SK-N-MC (cell line): Measurements from ENCODE around the gene EFCAB11.

Experiments used
- DNase-seq: peaks from one replicate; pipeline ENCODE4 v3.0.0-alpha.2; 2011; ENCODE audit warnings: low read depth, low spot score
- H3K27ac ChIP-seq: fragments of 200-600 bp; sonication (generic); 2 replicates; pipeline ENCODE4 v1.5.1; 2016; ENCODE audit warnings: mixed run types
- H3K36me3 ChIP-seq: fragments of 200-600 bp; sonication (generic); 2 replicates; pipeline ENCODE4 v1.6.1; 2017; ENCODE audit warnings: antibody characterized with exemption, low read length, mixed read lengths; ENCODE audit not compliant: insufficient read depth
- H3K4me3 ChIP-seq: fragments of 200-600 bp; sonication (generic); 2 replicates; pipeline ENCODE4 v1.5.1; 2016
- H3K9ac ChIP-seq: fragments of 200-600 bp; sonication (generic); 2 replicates; pipeline ENCODE4 v1.8.0; 2017; ENCODE audit warnings: mixed run types, mixed read lengths; ENCODE audit not compliant: insufficient read length
- H3K9me3 ChIP-seq: fragments of 200-600 bp; sonication (generic); 2 replicates; pipeline ENCODE4 v1.6.1; 2017; ENCODE audit warnings: low read depth, mild to moderate bottlenecking, antibody characterized with exemption, low read length, moderate library complexity, mixed read lengths
- EZH2 ChIP-seq: fragments of 200-600 bp; sonication (generic); IDR thresholded peaks from one replicate; pipeline ENCODE4 v1.6.1; 2017; ENCODE audit warnings: antibody characterized with exemption
- FOXP2 ChIP-seq: optimal IDR thresholded peaks from 2 replicates; pipeline ENCODE3; 2011; ENCODE audit warnings: mild to moderate bottlenecking, moderate library complexity; ENCODE audit not compliant: insufficient read depth; ENCODE audit errors: extremely low read length, control extremely low read depth
- POLR2AphosphoS5 ChIP-seq: IDR thresholded peaks from 2 replicates; pipeline ENCODE4 v1.6.1; 2012; ENCODE audit warnings: mild to moderate bottlenecking, low read depth, low read length, borderline replicate concordance

Gene EFCAB11

DNA sequence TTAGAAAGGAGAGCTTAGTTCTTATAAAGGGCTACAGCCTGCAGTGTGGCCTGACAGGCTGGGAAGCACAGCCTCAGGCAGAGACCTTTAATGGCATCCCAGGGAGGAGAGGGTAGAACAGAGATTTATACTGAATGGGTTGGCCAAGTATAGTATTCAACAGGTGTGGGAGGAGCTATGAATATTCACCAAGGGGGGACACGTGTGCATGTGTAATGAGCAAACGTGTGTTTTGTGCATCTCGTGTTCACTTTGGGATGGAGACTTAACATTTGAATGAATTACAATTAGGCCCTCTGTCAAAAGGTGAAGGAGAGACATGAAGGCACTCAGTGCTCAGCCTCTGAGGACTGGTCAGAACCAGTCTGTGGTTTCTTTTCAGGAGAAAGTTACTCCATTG is 6.4 kb upstream of the EFCAB11 start:
- no peaks in the 10 kb centered on the region for H3K9me3 ChIP-seq
- no peak for DNase-seq
- no peak overlapping the region for H3K4me3 ChIP-seq
- H3K36me3 ChIP-seq, result peaks cover 51% of the 10 kb centered on the region
- TF ChIP-seq FOXP2 (no peak), POLR2AphosphoS5 (no peak), EZH2 (no peak)
- H3K27ac ChIP-seq, result no peak overlapping the region
- H3K9ac ChIP-seq, result no peak overlapping the region

DNA sequence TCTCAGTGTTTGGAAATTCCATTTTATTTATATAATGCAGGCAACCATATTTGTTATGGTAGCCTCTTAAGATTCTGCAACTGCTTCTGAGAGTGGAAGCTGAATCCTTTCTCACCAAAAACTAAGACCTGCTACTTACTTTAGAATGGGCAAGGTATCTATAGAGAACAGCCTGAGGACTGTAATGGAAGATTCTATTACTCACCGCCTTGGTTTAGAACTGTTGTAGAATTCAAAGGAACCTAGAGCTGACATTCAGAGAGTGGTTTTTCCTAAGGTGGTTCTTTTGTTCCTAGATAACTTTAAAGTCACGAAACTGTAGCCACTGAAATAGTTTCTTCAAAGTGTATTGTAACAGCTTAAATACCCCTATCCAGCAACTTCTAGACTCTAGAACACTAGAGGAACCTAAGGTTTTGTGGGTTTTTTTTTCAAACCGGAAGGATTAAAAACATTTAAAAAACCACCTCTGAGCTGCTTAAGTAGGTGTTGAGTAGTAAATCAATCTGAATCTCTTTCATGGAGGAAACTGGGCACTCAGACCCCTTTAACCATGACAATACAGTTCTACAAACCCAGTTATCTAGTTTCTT is 5.4 kb upstream of the EFCAB11 start:
- Histone ChIP-seq H3K9ac (no peak overlapping the region), H3K4me3 (no peak overlapping the region), H3K9me3 (no peaks in the 10 kb centered on the region), H3K27ac (no peak overlapping the region), H3K36me3 (peaks cover 45% of the 10 kb centered on the region)
- no peak for DNase-seq
- no peak for TF ChIP-seq EZH2
- no peak for TF ChIP-seq FOXP2
- no peak for TF ChIP-seq POLR2AphosphoS5

DNA sequence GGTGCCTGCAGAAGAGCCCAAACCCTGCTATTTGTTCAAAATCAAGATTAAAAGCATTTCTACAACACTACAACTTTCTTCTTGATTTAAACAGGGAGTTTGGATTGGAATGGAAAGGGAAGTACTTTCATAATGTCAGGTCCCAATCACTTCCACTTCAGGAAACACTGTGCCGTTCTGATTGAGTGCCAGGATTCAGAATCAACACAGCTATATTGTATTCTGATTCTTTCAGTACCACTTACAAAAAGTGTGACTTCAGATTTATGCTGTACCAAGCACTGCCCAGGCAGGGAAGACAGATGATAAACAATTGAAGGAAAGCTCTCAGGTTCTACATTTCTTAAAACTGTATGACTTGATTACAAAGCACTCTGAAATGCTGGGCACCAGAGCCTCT is 4.4 kb upstream of the EFCAB11 start:
- peaks cover 39% of the 10 kb centered on the region for H3K36me3 ChIP-seq

DNA sequence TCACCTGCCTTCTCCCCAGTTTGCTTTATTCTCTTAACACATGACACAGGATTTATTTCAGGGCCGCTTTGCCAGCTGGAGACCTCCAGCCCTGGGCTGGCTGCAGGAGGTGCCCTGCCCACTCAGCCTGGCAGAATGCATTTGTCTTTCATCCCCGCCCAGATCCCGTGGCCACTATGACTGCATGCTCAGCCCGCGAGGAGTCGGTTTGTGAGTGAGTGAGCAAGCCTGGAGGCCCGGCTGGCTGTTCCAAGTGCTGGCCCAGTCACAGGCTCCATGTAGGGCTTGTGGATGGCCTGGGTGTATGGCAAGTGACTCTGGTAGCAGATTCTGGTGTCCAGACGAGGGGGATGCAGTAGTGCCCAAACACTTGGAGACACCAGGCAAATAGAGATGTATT is 3.3 kb upstream of the EFCAB11 start:
- DNase-seq, result no peak
- no peak overlapping the region for H3K9ac ChIP-seq
- H3K36me3 ChIP-seq, result peaks cover 27% of the 10 kb centered on the region
- no peak for TF ChIP-seq FOXP2
- no peak for TF ChIP-seq POLR2AphosphoS5
- no peak for TF ChIP-seq EZH2
- H3K27ac ChIP-seq, result no peak overlapping the region
- no peaks in the 10 kb centered on the region for H3K9me3 ChIP-seq
- no peak overlapping the region for H3K4me3 ChIP-seq

More for the DNA sequence above, 4.4 kb upstream of the EFCAB11 start:
- DNase-seq, result no peak
- H3K9me3 ChIP-seq, result no peaks in the 10 kb centered on the region
- no peak overlapping the region for H3K27ac ChIP-seq
- no peak for TF ChIP-seq POLR2AphosphoS5
- H3K4me3 ChIP-seq, result no peak overlapping the region
- no peak overlapping the region for H3K9ac ChIP-seq

DNA sequence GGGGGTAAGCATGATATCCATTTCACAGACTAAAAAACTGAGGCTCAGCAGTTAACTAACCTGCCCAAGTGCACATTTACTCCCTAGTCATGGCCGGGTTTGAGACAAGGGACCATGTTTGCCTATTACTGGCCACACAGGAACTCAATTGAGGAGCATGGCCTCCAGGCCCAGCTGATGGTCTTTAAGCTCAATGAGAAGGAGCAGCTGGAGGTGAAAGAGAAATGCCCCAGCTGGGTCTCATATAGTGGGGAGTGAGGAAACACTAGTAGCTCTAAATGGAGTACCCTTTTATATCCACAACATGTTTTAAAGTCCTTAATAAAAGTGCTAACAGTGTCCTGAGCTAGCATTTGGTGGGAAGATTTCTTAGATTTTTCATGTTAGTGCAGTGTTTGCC is 2.8 kb upstream of the EFCAB11 start:
- Histone ChIP-seq H3K9ac (peak overlapping the region; percentile 92), H3K4me3 (peak overlapping the region; percentile 98)

DNA sequence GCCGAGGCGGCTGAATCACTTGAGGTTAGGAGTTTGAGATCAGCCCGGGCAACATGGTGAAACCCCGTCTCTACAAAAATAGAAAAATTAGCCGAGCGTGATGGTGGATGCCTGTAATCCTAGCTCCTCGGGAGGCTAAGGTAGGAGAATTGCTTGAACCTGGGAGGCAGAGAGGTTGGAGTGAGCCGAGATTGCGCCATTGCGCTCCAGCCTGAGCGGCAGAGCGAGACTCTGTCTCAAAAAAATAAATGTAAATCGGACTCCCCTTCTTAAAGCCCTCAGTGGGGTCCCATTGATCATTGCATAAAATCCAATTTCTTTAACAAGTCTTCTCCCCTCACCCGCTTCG is 2.1 kb upstream of the EFCAB11 start:
- TF ChIP-seq EZH2 (no peak), POLR2AphosphoS5 (no peak), FOXP2 (no peak)
- H3K9ac ChIP-seq, result peak overlapping the region; percentile 92
- no peak overlapping the region for H3K27ac ChIP-seq
- H3K4me3 ChIP-seq, result peak overlapping the region; percentile 98
- H3K36me3 ChIP-seq, result peaks cover 19% of the 10 kb centered on the region
- DNase-seq, result no peak
- no peaks in the 10 kb centered on the region for H3K9me3 ChIP-seq

More for the DNA sequence above, 2.8 kb upstream of the EFCAB11 start:
- H3K36me3 ChIP-seq, result peaks cover 23% of the 10 kb centered on the region
- no peak overlapping the region for H3K27ac ChIP-seq
- H3K9me3 ChIP-seq, result no peaks in the 10 kb centered on the region
- DNase-seq, result no peak
- TF ChIP-seq FOXP2, result no peak
- no peak for TF ChIP-seq EZH2
- no peak for TF ChIP-seq POLR2AphosphoS5

DNA sequence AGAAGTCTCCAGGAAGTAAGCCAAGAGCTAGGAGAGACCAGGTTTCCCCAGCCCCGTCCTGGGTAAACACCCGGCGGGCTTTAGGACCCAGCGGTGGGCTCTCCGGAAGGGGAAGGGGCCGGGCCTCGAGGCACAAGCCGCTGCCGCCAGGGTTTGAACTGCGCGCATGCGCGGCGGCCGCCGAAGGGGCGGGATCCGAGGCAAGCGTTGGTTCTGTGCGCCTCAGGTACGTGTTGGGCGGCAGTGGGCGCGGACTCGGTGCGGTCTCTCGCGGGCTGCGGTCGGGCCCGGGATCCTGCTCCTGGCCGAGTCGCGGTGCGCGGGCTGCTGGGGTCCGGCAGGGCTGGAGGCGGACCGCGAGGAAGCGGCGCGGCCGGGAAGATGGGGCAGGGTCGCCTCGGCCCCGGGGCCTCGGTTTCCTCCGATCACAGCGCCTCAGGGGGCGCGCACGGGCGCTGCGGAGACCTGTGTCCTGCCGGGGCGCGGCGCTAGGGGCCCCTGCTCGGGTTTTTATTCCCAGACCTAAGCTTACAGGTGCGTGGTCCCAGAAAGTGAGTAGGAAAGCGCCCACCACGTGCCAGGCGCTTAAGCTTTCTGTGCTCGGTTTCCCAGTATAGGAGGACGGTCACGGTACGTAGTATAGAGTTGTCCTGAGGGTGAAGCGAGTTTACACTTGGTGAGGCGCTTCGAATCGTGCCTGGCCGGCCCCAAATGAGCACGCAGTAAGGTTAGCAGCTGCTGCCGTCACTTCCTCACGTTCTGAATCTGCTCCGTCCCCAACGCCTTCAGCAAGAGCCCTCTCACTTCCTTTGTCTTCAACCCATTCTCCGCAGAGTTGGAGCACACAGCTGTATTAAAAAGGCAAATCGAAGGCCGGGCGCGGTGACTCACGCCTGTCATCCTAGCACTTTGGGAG is 1.5 kb upstream of the EFCAB11 start, which contains the start of gene TDP1:
Gene TDP1 (plus strand): TSS at position 183 of the 916 bp plus-strand sequence. CDS start 7,188 bp downstream, outside the sequence.
- Histone ChIP-seq H3K27ac (peak within 1 kb of the TSS; percentile 37; the same call in 1 of the 2 replicates), H3K9me3 (no peaks in the 10 kb centered on the region), H3K9ac (peak within 1 kb of the TSS; percentile 92), H3K36me3 (peaks cover 19% of the 10 kb centered on the region), H3K4me3 (peak within 1 kb of the TSS; percentile 98)
- TF ChIP-seq POLR2AphosphoS5 (peak; percentile 95), FOXP2 (peak; percentile 56), EZH2 (no peak)
- DNase-seq, result peak; percentile 57

DNA sequence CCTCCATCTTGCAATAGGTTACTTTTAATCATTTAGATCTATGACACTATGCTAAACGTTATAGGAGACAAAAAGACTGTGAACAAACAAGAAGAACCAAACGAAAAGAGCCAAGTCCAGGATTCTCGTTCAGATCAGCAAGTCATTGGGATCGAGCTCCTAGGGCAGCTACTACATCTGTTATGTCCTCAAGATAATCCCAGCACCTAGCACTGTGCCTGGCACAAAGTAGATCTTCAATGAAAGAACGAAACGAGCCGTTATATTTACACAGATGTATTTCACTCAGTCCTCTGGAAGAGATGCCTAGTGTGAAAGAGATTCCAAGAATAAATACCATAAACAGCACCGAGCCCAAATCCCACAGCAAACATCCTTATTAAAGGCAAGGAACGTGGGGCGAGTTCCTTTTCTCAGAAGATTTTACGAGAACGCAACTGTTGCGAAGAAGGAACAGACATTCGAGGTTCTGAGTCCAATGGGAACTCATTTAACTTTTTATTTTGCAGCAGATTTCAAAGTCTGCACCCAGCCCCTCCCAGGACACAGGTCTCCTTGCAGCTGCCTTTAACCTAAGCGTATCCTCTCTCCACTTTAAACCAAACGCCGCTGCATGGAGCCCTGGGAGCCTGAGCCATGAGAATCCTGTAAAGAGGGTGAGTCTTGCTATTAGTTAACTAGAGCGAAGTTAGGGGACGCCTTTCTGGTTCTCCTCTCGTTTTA is 653 bp upstream of the EFCAB11 start:
- peak overlapping the region; percentile 74 for H3K9ac ChIP-seq
- peaks cover 19% of the 10 kb centered on the region for H3K36me3 ChIP-seq
- no peak for DNase-seq
- no peak for TF ChIP-seq EZH2
- no peak for TF ChIP-seq POLR2AphosphoS5
- TF ChIP-seq FOXP2, result no peak
- peak overlapping the region; percentile 5; the same call in 1 of the 2 replicates for H3K27ac ChIP-seq
- H3K9me3 ChIP-seq, result no peaks in the 10 kb centered on the region
- peak overlapping the region; percentile 98 for H3K4me3 ChIP-seq
